NB4 (cell line): ENCODE results near the gene ADAMTS13.

ENCODE experiments used
- CTCF ChIP-seq: IDR thresholded peaks from one replicate; pipeline ENCODE4 v1.5.1; 2012; ENCODE audit warnings: low read depth, low read length
- MYC ChIP-seq: IDR thresholded peaks from 2 replicates; pipeline ENCODE4 v1.6.1; 2011; ENCODE audit warnings: low read depth, low read length

DNA sequence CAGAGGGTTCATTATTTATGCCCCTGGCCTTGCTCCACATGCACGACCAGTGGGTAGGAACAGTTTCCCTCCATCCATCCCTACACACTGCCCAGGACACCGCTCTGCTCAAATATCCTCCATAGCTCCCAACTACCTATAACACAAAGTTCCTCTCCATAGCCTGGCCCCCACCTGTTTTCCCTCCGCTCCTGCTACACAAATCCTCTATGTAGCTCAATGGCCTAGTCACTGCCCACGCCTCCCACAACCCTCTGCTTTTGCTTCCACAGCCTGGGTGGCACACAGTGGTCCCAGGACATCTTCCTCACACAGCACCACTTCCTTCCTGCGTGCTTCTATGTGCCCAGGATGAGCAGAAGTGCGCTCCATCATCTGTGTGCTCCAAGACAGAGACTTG, 24.8 kb upstream of the ADAMTS13 start:
- no peak for TF ChIP-seq CTCF
- TF ChIP-seq MYC, result no peak
